WERI-Rb-1 (cell line): ENCODE measurements around the gene CST8.

Experiments
- DNase-seq: peaks from one replicate; pipeline ENCODE4 v3.0.0-alpha.2; 2020
- H3K27ac ChIP-seq: fragments of 250-450 bp; sonication (Bioruptor Pico); 2 replicates; pipeline ENCODE4 v1.5.1; 2020; ENCODE audit warnings: mild to moderate bottlenecking, moderate library complexity
- H3K27me3 ChIP-seq: fragments of 250-450 bp; sonication (Bioruptor Pico); 2 replicates; pipeline ENCODE4 v1.5.1; 2021; ENCODE audit warnings: mild to moderate bottlenecking, low read depth, moderate library complexity; ENCODE audit not compliant: insufficient read depth, severe bottlenecking
- H3K36me3 ChIP-seq: fragments of 250-450 bp; sonication (Bioruptor Pico); 2 replicates; pipeline ENCODE4 v1.5.1; 2020; ENCODE audit warnings: mild to moderate bottlenecking, moderate library complexity
- H3K4me3 ChIP-seq: 2 replicates; pipeline ENCODE4 v1.5.1; 2011; ENCODE audit warnings: low read depth, mild to moderate bottlenecking, control low read depth, low read length
- H3K9me3 ChIP-seq: fragments of 250-450 bp; sonication (Bioruptor Pico); 2 replicates; pipeline ENCODE4 v1.5.1; 2021; ENCODE audit warnings: mild to moderate bottlenecking, moderate library complexity; ENCODE audit not compliant: severe bottlenecking
- TF ChIP-seq, protein P1 (sequence below): IDR thresholded peaks from 2 replicates; pipeline ENCODE4 v1.5.1; 2011; ENCODE audit warnings: low read depth, mild to moderate bottlenecking, control low read depth, inconsistent platforms, low read length

Gene CST8

DNA sequence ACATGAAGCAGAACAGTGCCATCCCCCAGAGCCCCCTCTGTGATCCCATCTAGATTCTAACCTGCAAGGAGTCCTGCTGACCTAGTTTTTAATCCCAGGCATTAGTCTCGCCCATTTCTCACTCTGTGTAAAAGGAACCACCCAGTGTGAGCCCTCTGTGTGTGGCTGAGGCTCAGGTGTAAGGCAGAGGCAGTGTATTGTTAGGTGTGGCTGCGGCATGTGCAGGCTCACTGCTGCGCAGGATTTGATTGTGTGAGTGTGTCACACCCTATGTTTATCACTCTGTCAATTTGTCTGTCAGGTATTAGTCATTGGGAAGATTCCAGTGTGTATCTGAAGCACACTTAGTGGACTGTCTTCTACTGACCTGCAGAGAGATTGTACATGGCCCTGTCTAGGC lies 13.7 kb upstream of the CST8 start:
- Histone ChIP-seq H3K27me3 (no peaks in the 10 kb centered on the region), H3K27ac (no peak overlapping the region), H3K9me3 (no peaks in the 10 kb centered on the region), H3K4me3 (no peak overlapping the region), H3K36me3 (no peaks in the 10 kb centered on the region)
- peak; percentile 15 for DNase-seq
- TF ChIP-seq, protein P1, sequence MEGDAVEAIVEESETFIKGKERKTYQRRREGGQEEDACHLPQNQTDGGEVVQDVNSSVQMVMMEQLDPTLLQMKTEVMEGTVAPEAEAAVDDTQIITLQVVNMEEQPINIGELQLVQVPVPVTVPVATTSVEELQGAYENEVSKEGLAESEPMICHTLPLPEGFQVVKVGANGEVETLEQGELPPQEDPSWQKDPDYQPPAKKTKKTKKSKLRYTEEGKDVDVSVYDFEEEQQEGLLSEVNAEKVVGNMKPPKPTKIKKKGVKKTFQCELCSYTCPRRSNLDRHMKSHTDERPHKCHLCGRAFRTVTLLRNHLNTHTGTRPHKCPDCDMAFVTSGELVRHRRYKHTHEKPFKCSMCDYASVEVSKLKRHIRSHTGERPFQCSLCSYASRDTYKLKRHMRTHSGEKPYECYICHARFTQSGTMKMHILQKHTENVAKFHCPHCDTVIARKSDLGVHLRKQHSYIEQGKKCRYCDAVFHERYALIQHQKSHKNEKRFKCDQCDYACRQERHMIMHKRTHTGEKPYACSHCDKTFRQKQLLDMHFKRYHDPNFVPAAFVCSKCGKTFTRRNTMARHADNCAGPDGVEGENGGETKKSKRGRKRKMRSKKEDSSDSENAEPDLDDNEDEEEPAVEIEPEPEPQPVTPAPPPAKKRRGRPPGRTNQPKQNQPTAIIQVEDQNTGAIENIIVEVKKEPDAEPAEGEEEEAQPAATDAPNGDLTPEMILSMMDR, result no peak

DNA sequence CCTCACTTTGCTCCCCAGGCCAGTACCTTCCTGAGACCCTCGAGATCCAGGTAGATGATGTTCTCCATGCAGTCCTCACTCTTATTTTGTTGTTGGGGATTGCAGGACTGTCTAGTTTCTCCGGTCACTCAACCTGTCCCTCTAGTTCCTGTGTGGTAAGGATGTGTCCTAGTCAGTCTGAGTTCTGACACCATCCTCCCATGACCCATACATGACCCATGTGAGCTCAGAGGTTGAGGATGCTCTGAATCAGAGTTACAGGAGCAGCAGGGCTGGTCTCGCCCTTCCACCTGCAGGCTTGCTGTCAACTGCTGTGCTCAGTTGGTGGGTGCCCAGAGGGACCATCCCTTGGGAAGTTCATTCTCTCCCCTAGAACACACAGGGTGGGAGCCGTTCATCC lies 11.9 kb upstream of the CST8 start:
- TF ChIP-seq, protein P1, result no peak
- no peaks in the 10 kb centered on the region for H3K9me3 ChIP-seq
- DNase-seq, result no peak
- no peaks in the 10 kb centered on the region for H3K36me3 ChIP-seq
- no peak overlapping the region for H3K27ac ChIP-seq
- H3K4me3 ChIP-seq, result no peak overlapping the region
- no peaks in the 10 kb centered on the region for H3K27me3 ChIP-seq

DNA sequence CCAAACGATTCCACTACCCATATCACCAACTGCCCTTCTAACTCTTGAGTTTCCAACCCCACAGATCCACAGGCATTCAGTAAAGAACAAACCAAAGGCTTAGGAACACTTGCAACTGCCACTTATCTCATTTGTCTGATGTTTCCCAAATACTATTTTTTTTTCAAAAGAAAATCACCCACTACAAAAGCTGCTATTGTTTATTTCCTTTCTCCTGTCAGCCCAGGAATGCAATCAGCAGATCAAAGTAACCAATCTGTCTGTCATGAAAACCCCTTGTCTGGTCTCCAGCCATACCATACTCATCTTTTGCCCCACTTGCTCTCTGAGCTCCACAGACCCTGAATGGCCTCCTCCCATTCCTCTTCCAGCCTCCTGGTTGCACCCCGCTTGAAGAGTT lies 8.8 kb upstream of the CST8 start:
- Histone ChIP-seq H3K36me3 (no peaks in the 10 kb centered on the region), H3K27ac (no peak overlapping the region), H3K9me3 (no peaks in the 10 kb centered on the region), H3K27me3 (no peaks in the 10 kb centered on the region), H3K4me3 (no peak overlapping the region)
- no peak for DNase-seq
- TF ChIP-seq, protein P1, result no peak

DNA sequence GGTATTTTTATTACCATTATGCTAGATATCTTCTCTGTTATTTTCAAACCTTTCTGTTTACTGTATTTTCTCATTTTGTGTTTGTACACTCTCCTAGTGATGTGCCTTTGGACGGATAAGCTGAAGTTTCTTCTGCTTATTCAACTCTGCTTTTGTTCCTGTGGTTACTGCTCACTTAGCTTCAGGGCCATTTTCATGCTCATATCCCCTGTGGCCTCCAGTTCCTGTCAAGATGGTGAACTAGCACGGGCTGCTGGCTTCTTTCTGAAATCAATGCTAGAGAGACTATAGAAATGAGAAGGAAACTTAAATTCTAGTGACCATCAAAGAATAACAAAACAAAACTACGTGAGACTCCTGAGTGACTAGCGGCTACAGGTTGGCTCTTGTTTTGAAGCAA lies 6.8 kb upstream of the CST8 start:
- TF ChIP-seq, protein P1, result no peak
- Histone ChIP-seq H3K27ac (no peak overlapping the region), H3K9me3 (no peaks in the 10 kb centered on the region), H3K27me3 (no peaks in the 10 kb centered on the region), H3K4me3 (no peak overlapping the region), H3K36me3 (no peaks in the 10 kb centered on the region)
- DNase-seq, result no peak

DNA sequence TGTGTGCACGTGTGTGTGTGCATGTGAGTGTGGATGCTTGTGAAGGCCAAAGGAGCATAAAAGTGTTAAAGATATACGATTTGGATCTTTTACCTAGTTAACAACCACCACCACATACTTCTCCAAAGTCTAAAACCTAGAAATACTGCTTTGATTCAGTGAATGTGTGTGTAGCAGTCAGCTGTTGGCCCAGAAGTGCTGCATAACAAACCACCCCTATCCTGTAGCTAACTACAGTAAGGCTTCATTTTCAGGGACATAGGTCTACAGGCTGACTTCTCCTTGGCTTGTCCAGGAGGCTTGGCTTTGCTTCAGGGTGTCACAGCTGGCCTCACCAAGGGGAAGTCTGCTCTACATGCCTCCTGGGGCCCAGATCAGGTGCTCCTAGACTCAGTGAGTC lies 2.4 kb upstream of the CST8 start:
- no peak overlapping the region for H3K27ac ChIP-seq
- DNase-seq, result no peak
- TF ChIP-seq, protein P1, result no peak
- H3K9me3 ChIP-seq, result no peaks in the 10 kb centered on the region
- no peak overlapping the region for H3K4me3 ChIP-seq
- no peaks in the 10 kb centered on the region for H3K27me3 ChIP-seq
- H3K36me3 ChIP-seq, result no peaks in the 10 kb centered on the region

DNA sequence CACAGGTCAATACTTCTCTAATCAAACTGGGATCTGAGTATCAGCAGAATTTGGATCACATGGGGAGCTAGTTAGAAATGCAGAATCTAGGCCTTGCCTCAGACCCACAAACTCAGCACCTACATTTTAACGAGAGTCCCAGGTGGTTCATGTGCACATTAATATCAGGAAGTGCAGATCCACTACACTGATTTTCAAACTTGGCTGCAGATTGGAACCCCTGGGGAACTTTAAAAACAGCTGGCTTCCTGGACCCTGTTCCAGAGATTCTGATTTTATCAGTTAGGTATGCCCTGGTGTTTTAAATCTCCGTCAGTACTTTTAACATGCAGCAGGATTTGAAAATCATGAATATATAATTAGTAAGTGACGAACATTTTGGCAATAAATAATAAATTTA lies 1.9 kb upstream of the CST8 start:
- no peak overlapping the region for H3K27ac ChIP-seq
- H3K27me3 ChIP-seq, result no peaks in the 10 kb centered on the region
- no peaks in the 10 kb centered on the region for H3K36me3 ChIP-seq
- DNase-seq, result no peak
- no peak overlapping the region for H3K4me3 ChIP-seq
- H3K9me3 ChIP-seq, result no peaks in the 10 kb centered on the region
- TF ChIP-seq, protein P1, result no peak
